HFF-Myc (cell line): Measurements from ENCODE around the gene MRPL36.
"Not testable (repeated sequence)": the region's sequence is repeated elsewhere in the genome, so short reads cannot be mapped to it uniquely, and the experiment has no call there.

Experiments
- DNase-seq: peaks from one replicate; pipeline ENCODE4 v3.0.0-alpha.2; 2011; ENCODE audit warnings: low read depth; ENCODE audit errors: extremely low read depth
- H3K4me3 ChIP-seq: replicated peaks from 2 replicates; pipeline ENCODE4 v1.5.1; 2011; ENCODE audit warnings: low read depth, mild to moderate bottlenecking, control low read depth, low read length
- CTCF ChIP-seq: IDR thresholded peaks from 2 replicates; pipeline ENCODE4 v1.5.1; 2012; ENCODE audit warnings: mild to moderate bottlenecking, low read depth, low read length, control low read depth; ENCODE audit errors: missing control alignments

Gene MRPL36

DNA sequence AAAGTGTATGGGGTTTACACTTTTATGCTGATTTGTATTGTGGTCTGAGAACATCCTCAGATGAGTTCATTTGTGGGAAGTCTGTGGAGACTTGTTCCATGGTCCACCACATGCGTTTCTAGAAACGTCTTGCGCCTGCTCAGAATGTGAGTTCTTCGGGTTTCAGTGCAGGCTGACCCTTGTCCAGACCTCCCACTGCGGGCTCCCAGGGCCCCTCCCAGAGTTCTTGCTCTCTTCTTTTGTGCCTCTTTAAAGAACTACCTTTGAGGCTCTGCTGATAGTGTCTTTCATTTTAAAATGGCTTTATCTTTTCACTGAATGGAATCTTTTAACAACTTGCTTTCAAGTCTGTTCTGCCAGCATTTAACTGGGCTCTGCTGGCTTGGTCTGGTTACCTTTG is 19.1 kb upstream of the MRPL36 start:
- no peak for DNase-seq
- no peak overlapping the region for H3K4me3 ChIP-seq
- TF ChIP-seq CTCF: no peak

GRCh38 chr5:1817261-1818043 is 17.8 kb upstream of the MRPL36 start:
- H3K4me3 ChIP-seq: no peak overlapping the region
- DNase-seq: no peak
- no peak for TF ChIP-seq CTCF

- not testable (repeated sequence) for H3K4me3 ChIP-seq, DNase-seq
Observed at GRCh38 chr5:1816495-1817089, 17.0 kb upstream of the MRPL36 start.

- TF ChIP-seq CTCF: no peak
- H3K4me3 ChIP-seq: no peak overlapping the region
- no peak for DNase-seq
Observed at GRCh38 chr5:1815881-1816292, 16.2 kb upstream of the MRPL36 start.

DNA sequence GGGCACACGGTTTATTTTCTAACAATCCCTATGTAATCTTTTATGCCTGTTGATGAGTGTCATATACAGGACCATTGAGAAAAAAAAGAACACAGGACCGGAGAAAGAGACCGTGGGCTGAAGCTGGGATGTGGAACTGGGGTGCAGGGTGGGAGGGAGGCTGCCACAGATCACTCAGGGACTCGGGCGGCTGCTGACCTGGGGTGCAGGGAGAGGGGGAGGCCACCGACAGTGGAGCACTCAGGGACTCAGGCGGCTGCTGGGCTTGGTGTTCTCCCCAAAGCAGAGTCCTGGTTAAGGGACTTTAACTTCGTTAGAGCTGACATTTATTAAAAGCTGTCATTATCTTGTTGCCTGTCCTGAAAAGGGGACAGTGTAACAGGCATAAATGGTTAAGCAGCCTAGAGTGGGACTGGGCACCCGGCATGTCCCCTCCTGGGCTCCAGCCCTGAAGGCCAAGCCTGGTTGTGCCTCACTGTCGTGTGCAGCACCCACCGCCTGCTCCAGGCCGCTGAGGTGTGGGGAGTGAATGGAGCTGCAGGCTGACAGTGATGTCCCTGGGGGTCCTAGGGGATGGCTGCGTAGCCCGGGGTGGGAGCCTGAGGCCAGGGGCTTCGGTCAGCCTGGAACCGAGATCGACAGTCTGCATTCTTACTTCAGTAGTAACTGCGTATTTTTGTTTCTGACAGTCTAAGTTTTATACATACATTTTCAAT is 15.6 kb upstream of the MRPL36 start:
- no peak for DNase-seq
- no peak overlapping the region for H3K4me3 ChIP-seq
- TF ChIP-seq CTCF: no peak

GRCh38 chr5:1814183-1815020 is 14.8 kb upstream of the MRPL36 start:
- no peak for DNase-seq
- no peak overlapping the region for H3K4me3 ChIP-seq
- TF ChIP-seq CTCF: no peak
